HUES6 (cell line): ENCODE results near the gene LAMA1.

Experiments
- H3K27ac ChIP-seq: 2 replicates; pipeline ENCODE4 v1.7.0; 2013; ENCODE audit warnings: low read depth, mild to moderate bottlenecking, low read length, inconsistent platforms
- H3K27me3 ChIP-seq: 2 replicates; pipeline ENCODE4 v1.6.1; 2013; ENCODE audit warnings: low read length; ENCODE audit not compliant: control insufficient read depth, insufficient read depth
- H3K36me3 ChIP-seq: 2 replicates; pipeline ENCODE4 v1.6.1; 2013; ENCODE audit warnings: low read length; ENCODE audit not compliant: control insufficient read depth, insufficient read depth
- H3K4me1 ChIP-seq: 2 replicates; pipeline ENCODE4 v1.6.1; 2013; ENCODE audit warnings: low read length; ENCODE audit not compliant: control insufficient read depth, insufficient read depth
- H3K4me3 ChIP-seq: 2 replicates; pipeline ENCODE4 v1.5.1; 2013; ENCODE audit warnings: low read depth, low read length
- H3K9ac ChIP-seq: one replicate; pipeline ENCODE4 v1.6.1; 2013; ENCODE audit warnings: mild to moderate bottlenecking, low read length
- H3K9me3 ChIP-seq: 2 replicates; pipeline ENCODE4 v1.6.1; 2013; ENCODE audit warnings: low read depth, low read length; ENCODE audit not compliant: control insufficient read depth, insufficient read depth

Gene LAMA1

GRCh38 chr18:6992761-6993160 is 124.8 kb downstream of the LAMA1 start:
- Histone ChIP-seq H3K4me3 (no peak overlapping the region), H3K9ac (no peak overlapping the region), H3K27ac (no peak overlapping the region), H3K27me3 (no peaks in the 10 kb centered on the region), H3K36me3 (peaks cover 20% of the 10 kb centered on the region), H3K9me3 (no peaks in the 10 kb centered on the region), H3K4me1 (peaks cover 13% of the 10 kb centered on the region; the same call in 1 of the 2 replicates)

GRCh38 chr18:6983366-6983765 is 134.2 kb downstream of the LAMA1 start:
- H3K27ac ChIP-seq = no peak overlapping the region
- peaks cover 11% of the 10 kb centered on the region for H3K36me3 ChIP-seq
- H3K4me1 ChIP-seq = peaks cover 7% of the 10 kb centered on the region
- H3K4me3 ChIP-seq = no peak overlapping the region
- no peaks in the 10 kb centered on the region for H3K9me3 ChIP-seq
- no peak overlapping the region for H3K9ac ChIP-seq
- H3K27me3 ChIP-seq = no peaks in the 10 kb centered on the region

- Histone ChIP-seq H3K27me3 (no peaks in the 10 kb centered on the region), H3K36me3 (peaks cover 18% of the 10 kb centered on the region), H3K4me3 (no peak overlapping the region), H3K9me3 (no peaks in the 10 kb centered on the region), H3K9ac (no peak overlapping the region), H3K27ac (no peak overlapping the region), H3K4me1 (peaks cover 7% of the 10 kb centered on the region)
Observed at GRCh38 chr18:6982398-6982797, 135.2 kb downstream of the LAMA1 start.

GRCh38 chr18:6980363-6980762 is 137.2 kb downstream of the LAMA1 start:
- no peak overlapping the region for H3K4me3 ChIP-seq
- no peaks in the 10 kb centered on the region for H3K9me3 ChIP-seq
- peaks cover 24% of the 10 kb centered on the region for H3K36me3 ChIP-seq
- no peaks in the 10 kb centered on the region for H3K27me3 ChIP-seq
- H3K4me1 ChIP-seq = peaks cover 7% of the 10 kb centered on the region
- no peak overlapping the region for H3K27ac ChIP-seq
- no peak overlapping the region for H3K9ac ChIP-seq

- peaks cover 7% of the 10 kb centered on the region for H3K4me1 ChIP-seq
- H3K27ac ChIP-seq = no peak overlapping the region
- no peak overlapping the region for H3K9ac ChIP-seq
- no peak overlapping the region for H3K4me3 ChIP-seq
- H3K9me3 ChIP-seq = no peaks in the 10 kb centered on the region
- peaks cover 21% of the 10 kb centered on the region for H3K36me3 ChIP-seq
- no peaks in the 10 kb centered on the region for H3K27me3 ChIP-seq
Observed at GRCh38 chr18:6979954-6980353, 137.6 kb downstream of the LAMA1 start.

GRCh38 chr18:6976935-6977334 is 140.7 kb downstream of the LAMA1 start:
- Histone ChIP-seq H3K27me3 (no peaks in the 10 kb centered on the region), H3K9me3 (no peaks in the 10 kb centered on the region), H3K9ac (no peak overlapping the region), H3K27ac (no peak overlapping the region), H3K36me3 (peaks cover 24% of the 10 kb centered on the region), H3K4me3 (no peak overlapping the region), H3K4me1 (no peaks in the 10 kb centered on the region)

- H3K4me1 ChIP-seq = no peaks in the 10 kb centered on the region
- H3K36me3 ChIP-seq = peaks cover 23% of the 10 kb centered on the region
- H3K4me3 ChIP-seq = no peak overlapping the region
- no peaks in the 10 kb centered on the region for H3K27me3 ChIP-seq
- H3K27ac ChIP-seq = no peak overlapping the region
- H3K9ac ChIP-seq = no peak overlapping the region
- no peaks in the 10 kb centered on the region for H3K9me3 ChIP-seq
Observed at GRCh38 chr18:6975084-6975483, 142.5 kb downstream of the LAMA1 start.

GRCh38 chr18:6971823-6972478 is 145.6 kb downstream of the LAMA1 start:
- no peaks in the 10 kb centered on the region for H3K27me3 ChIP-seq
- H3K4me1 ChIP-seq = no peaks in the 10 kb centered on the region
- no peak overlapping the region for H3K9ac ChIP-seq
- H3K9me3 ChIP-seq = no peaks in the 10 kb centered on the region
- no peak overlapping the region for H3K4me3 ChIP-seq
- peaks cover 9% of the 10 kb centered on the region for H3K36me3 ChIP-seq
- H3K27ac ChIP-seq = no peak overlapping the region

- Histone ChIP-seq H3K9ac (no peak overlapping the region), H3K27me3 (no peaks in the 10 kb centered on the region), H3K9me3 (no peaks in the 10 kb centered on the region), H3K27ac (no peak overlapping the region), H3K4me1 (no peaks in the 10 kb centered on the region), H3K36me3 (peaks cover 49% of the 10 kb centered on the region), H3K4me3 (no peak overlapping the region)
Observed at GRCh38 chr18:6963452-6964097, 154.0 kb downstream of the LAMA1 start.

- no peak overlapping the region for H3K9ac ChIP-seq
Observed at GRCh38 chr18:6962571-6963451, 154.8 kb downstream of the LAMA1 start.

GRCh38 chr18:6961331-6961730 is 156.3 kb downstream of the LAMA1 start:
- Histone ChIP-seq H3K9ac (no peak overlapping the region), H3K27me3 (no peaks in the 10 kb centered on the region), H3K9me3 (no peaks in the 10 kb centered on the region), H3K36me3 (peaks cover 56% of the 10 kb centered on the region), H3K4me1 (no peaks in the 10 kb centered on the region), H3K27ac (no peak overlapping the region), H3K4me3 (no peak overlapping the region)

More at GRCh38 chr18:6962571-6963451, 154.8 kb downstream of the LAMA1 start:
- H3K27ac ChIP-seq = no peak overlapping the region
- no peaks in the 10 kb centered on the region for H3K9me3 ChIP-seq
- H3K4me1 ChIP-seq = no peaks in the 10 kb centered on the region
- H3K27me3 ChIP-seq = no peaks in the 10 kb centered on the region
- H3K36me3 ChIP-seq = peaks cover 49% of the 10 kb centered on the region
- no peak overlapping the region for H3K4me3 ChIP-seq
